Endothelial cell of umbilical vein (primary cell): ENCODE measurements around the gene TJP3. TPM values are rescaled to one million over a fixed set of nuclear protein-coding genes. Genes with fewer than 3 reads are reported as not detected.

Source experiments
- BruUV-seq: library from RNA; stranded (reverse); fragments of 400-500 nt; replicated peaks from 2 replicates; lab custom pipeline; 2021; lab: Mats Ljungman, UMichigan
- CTCF ChIA-PET: fragments of 300-600, 350-600 bp; sonication (Branson Sonifier 250); formaldehyde crosslinking; loops from one replicate; lab custom pipeline; 2021; ENCODE audit warnings: antibody characterized with exemption, inconsistent platforms; lab: Charles Lee
- POLR2A ChIA-PET: fragments of 300-600, 350-600 bp; sonication (Branson Sonifier 250); formaldehyde crosslinking; loops from one replicate; lab custom pipeline; 2021; ENCODE audit warnings: antibody characterized with exemption, inconsistent platforms; lab: Charles Lee
- DNase-seq: peaks from one replicate; pipeline ENCODE4 v3.0.0-alpha.2; 2011; ENCODE audit warnings: low read depth, low spot score
- FAIRE-seq: peaks from 2 replicates; lab custom pipeline; 2011; peaks lifted over from hg19 to GRCh38; lab: Jason Lieb, UNC
- H2AFZ ChIP-seq: 2 replicates; pipeline ENCODE4 v1.6.0; 2012; ENCODE audit warnings: low read depth, low read length, control low read depth, inconsistent platforms
- H3K27ac ChIP-seq: 2 replicates; pipeline ENCODE4 v1.5.1; 2011; ENCODE audit warnings: low read depth, mild to moderate bottlenecking, control low read depth, low read length, moderate library complexity; ENCODE audit not compliant: insufficient read depth
- H3K27me3 ChIP-seq, 2 experiments: 2 replicates each; pipeline versions ENCODE4 v1.6.0 to v1.6.1; 2011; ENCODE audit warnings: low read length in 2 of 2, mixed read lengths in 1 of 2; ENCODE audit not compliant: control insufficient read depth in 2 of 2, insufficient read depth in 2 of 2
- H3K36me3 ChIP-seq, 2 experiments: 2 replicates in 1 of 2; 3 replicates in 1 of 2; pipeline ENCODE4 v1.5.1; 2011; ENCODE audit warnings: low read length in 2 of 2, mild to moderate bottlenecking in 1 of 2, moderate library complexity in 1 of 2; ENCODE audit not compliant: control insufficient read depth in 2 of 2, insufficient read depth in 2 of 2; ENCODE audit errors: extremely low read depth in 1 of 2
- H3K4me1 ChIP-seq: 3 replicates; pipeline ENCODE4 v1.5.1; 2011; ENCODE audit warnings: mild to moderate bottlenecking, low read length; ENCODE audit not compliant: control insufficient read depth, insufficient read depth; ENCODE audit errors: extremely low read depth
- H3K4me2 ChIP-seq: 2 replicates; pipeline ENCODE4 v1.6.1; 2011; ENCODE audit warnings: low read length, control low read depth, mixed read lengths; ENCODE audit not compliant: insufficient read depth
- H3K4me3 ChIP-seq, 3 experiments: fragments of 200-600 bp in 1 of 3; sonication (generic), shearing (Covaris generic) in 1 of 3; replicated peaks in 1 of 3; 2 replicates each; pipeline ENCODE4 v1.5.1; 2011 to 2016; ENCODE audit warnings: control low read depth in 3 of 3, low read length in 3 of 3, mild to moderate bottlenecking in 2 of 3, inconsistent platforms in 1 of 3, low read depth in 1 of 3, moderate library complexity in 1 of 3; ENCODE audit not compliant: insufficient read depth in 1 of 3
- H3K79me2 ChIP-seq: 2 replicates; pipeline ENCODE4 v1.6.0; 2012; ENCODE audit warnings: low read length, inconsistent platforms; ENCODE audit not compliant: control insufficient read depth, insufficient read depth
- H3K9ac ChIP-seq: replicated peaks from 2 replicates; pipeline ENCODE3; 2011; ENCODE audit warnings: low read length, control low read depth; ENCODE audit not compliant: insufficient read depth; ENCODE audit errors: extremely low read depth
- H3K9me1 ChIP-seq: replicated peaks from 3 replicates; pipeline ENCODE4 v1.6.0; 2011; ENCODE audit warnings: mild to moderate bottlenecking, low read length; ENCODE audit not compliant: control insufficient read depth, insufficient read depth; ENCODE audit errors: extremely low read depth
- H3K9me3 ChIP-seq: replicated peaks from 2 replicates; pipeline ENCODE4 v1.5.1; 2012; ENCODE audit warnings: low read length, inconsistent platforms; ENCODE audit not compliant: control insufficient read depth, insufficient read depth
- H4K20me1 ChIP-seq: replicated peaks from 2 replicates; pipeline ENCODE3; 2011; ENCODE audit warnings: mild to moderate bottlenecking, low read length; ENCODE audit not compliant: control insufficient read depth, insufficient read depth; ENCODE audit errors: extremely low read depth
- EZH2 ChIP-seq: IDR thresholded peaks from 2 replicates; pipeline ENCODE4 v1.6.1; 2012; ENCODE audit warnings: borderline replicate concordance, low read depth, mild to moderate bottlenecking, moderate library complexity, low read length, inconsistent platforms; ENCODE audit not compliant: severe bottlenecking
- FOS ChIP-seq: IDR thresholded peaks from 2 replicates; pipeline ENCODE4 v1.6.1; 2011; ENCODE audit warnings: mild to moderate bottlenecking, low read length, moderate library complexity, borderline replicate concordance; ENCODE audit not compliant: insufficient read depth
- GATA2 ChIP-seq: IDR thresholded peaks from 2 replicates; pipeline ENCODE4 v1.7.0; 2011; ENCODE audit warnings: low read depth, mild to moderate bottlenecking, moderate library complexity, mixed read lengths, low read length; ENCODE audit not compliant: insufficient read length, insufficient read depth
- JUN ChIP-seq: IDR thresholded peaks from 2 replicates; pipeline ENCODE4 v1.6.1; 2011; ENCODE audit warnings: borderline replicate concordance, low read depth; ENCODE audit not compliant: insufficient read length, insufficient read depth
- MYC ChIP-seq: IDR thresholded peaks from one replicate; pipeline ENCODE4 v1.6.1; 2011; ENCODE audit warnings: mild to moderate bottlenecking, low read depth, low read length
- POLR2A ChIP-seq: IDR thresholded peaks from 2 replicates; pipeline ENCODE4 v1.6.1; 2012; ENCODE audit warnings: low read depth, mild to moderate bottlenecking, control low read depth, low read length
- POLR2AphosphoS5 ChIP-seq: IDR thresholded peaks from 2 replicates; pipeline ENCODE4 v1.6.1; 2012; ENCODE audit warnings: low read depth, mild to moderate bottlenecking, control low read depth, low read length, moderate library complexity; ENCODE audit not compliant: insufficient read depth
- dilution Hi-C: fragments of 300-500 bp; cut with MboI; formaldehyde crosslinking; loops from one replicate; pipeline ENCODE4 v1.15.0; 2019; ENCODE audit warnings: low sequenced_read_pairs; ENCODE audit not compliant: extremely low pct_ligation_motif_present
- intact Hi-C: fragments of 100-400 bp; cut with micrococcal nuclease; formaldehyde crosslinking; loops from one replicate; pipeline ENCODE4 v1.10.0; 2022
- polyA plus RNA-seq, 4 experiments: library from polyadenylated mRNA; depleted of rRNA in 3 of 4; stranded (reverse) in 3 of 4; unstranded in 1 of 4; fragments of >200 nt; gene quantifications; 2 replicates each; pipeline versions ENCODE4 v1.2.1 to v1.2.3, GENCODE V29; 2011 to 2012; ENCODE audit warnings: missing spikeins in 1 of 4
- total RNA-seq: library from RNA; stranded (reverse); gene quantifications from 2 replicates; pipeline ENCODE4 v1.2.3, GENCODE V29; 2021
- TF ChIP-seq, protein P1 (sequence below): IDR thresholded peaks from 2 replicates; pipeline ENCODE4 v1.6.1; 2011; ENCODE audit not compliant: insufficient read depth, insufficient read length
- TF ChIP-seq, protein P2 (sequence below), 2 donors: IDR thresholded peaks; 1 replicate in 1 of 2; 2 replicates in 1 of 2; pipeline ENCODE4 v1.5.1; 2011; ENCODE audit warnings: low read length in 2 of 2, mild to moderate bottlenecking in 2 of 2, moderate library complexity in 2 of 2, control low read depth in 1 of 2, inconsistent platforms in 1 of 2, low read depth in 1 of 2; ENCODE audit not compliant: insufficient read depth in 1 of 2; ENCODE audit errors: extremely low read depth in 1 of 2

TJP3 gene
- total and polyA plus RNA-seq, 2 donors (not counting 3 experiments of a cell fraction or from before 2014, with no cell fraction given), result 0.10 TPM; not detected in 1

DNA sequence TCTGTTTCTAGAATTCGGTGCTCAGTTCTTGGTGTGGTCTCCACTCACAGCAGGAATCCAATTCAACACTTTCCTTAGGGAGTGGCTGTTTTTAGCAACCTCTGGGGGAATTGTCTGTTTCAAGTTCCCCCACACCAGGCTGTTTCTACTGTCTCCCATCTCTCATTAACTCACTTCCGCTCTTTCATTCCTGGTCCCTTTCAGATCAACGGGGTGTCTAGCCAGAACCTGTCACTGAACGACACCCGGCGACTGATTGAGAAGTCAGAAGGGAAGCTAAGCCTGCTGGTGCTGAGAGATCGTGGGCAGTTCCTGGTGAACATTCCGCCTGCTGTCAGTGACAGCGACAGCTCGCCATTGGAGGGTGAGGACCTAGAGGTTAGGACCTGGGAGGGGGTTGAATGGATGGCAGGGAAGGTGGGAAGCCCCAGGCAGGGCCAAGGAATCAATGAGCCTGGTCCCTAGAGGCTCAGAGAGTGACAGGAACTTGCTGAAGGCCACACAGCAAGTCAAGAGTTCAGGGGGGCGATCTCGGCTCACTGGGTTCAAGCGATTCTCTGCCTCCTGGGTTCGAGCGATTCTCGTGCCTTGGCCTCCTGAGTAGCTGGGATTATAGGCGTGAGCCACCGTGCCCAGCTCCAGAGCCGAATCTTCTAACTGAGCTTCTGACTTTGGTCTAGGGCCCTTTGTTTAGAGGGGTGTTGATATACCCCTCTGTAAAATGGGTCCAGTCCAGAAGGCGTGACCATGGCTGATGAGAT lies 25.5 kb downstream of the TJP3 start:
- TF ChIP-seq FOS, result no peak
- TF ChIP-seq JUN, result no peak
- no peak for TF ChIP-seq GATA2
- TF ChIP-seq POLR2AphosphoS5, result no peak
- no peak for TF ChIP-seq POLR2A
- TF ChIP-seq, protein P1, sequence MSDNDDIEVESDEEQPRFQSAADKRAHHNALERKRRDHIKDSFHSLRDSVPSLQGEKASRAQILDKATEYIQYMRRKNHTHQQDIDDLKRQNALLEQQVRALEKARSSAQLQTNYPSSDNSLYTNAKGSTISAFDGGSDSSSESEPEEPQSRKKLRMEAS, result no peak
- no peak for TF ChIP-seq MYC
- TF ChIP-seq, protein P2, sequence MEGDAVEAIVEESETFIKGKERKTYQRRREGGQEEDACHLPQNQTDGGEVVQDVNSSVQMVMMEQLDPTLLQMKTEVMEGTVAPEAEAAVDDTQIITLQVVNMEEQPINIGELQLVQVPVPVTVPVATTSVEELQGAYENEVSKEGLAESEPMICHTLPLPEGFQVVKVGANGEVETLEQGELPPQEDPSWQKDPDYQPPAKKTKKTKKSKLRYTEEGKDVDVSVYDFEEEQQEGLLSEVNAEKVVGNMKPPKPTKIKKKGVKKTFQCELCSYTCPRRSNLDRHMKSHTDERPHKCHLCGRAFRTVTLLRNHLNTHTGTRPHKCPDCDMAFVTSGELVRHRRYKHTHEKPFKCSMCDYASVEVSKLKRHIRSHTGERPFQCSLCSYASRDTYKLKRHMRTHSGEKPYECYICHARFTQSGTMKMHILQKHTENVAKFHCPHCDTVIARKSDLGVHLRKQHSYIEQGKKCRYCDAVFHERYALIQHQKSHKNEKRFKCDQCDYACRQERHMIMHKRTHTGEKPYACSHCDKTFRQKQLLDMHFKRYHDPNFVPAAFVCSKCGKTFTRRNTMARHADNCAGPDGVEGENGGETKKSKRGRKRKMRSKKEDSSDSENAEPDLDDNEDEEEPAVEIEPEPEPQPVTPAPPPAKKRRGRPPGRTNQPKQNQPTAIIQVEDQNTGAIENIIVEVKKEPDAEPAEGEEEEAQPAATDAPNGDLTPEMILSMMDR (IDR thresholded peaks at IDR 0.05; ENCODE audit: extremely low read depth in 1 of 2, insufficient read depth in 1 of 2, low read depth in 1 of 2, low read length in 2 of 2), result no peak
- no peak for TF ChIP-seq EZH2
- no peak overlapping the region for H3K27ac ChIP-seq
- intact Hi-C loops (no loop called here), dilution Hi-C loops (no loop called here)
- no peak overlapping the region for H3K4me3 ChIP-seq
- H3K9me3 ChIP-seq, result no peaks in the 10 kb centered on the region
- H3K36me3 ChIP-seq, result no peaks in the 10 kb centered on the region
- FAIRE-seq (no peak), DNase-seq (no peak)
- no peak overlapping the region for H3K4me2 ChIP-seq
- ChIA-PET CTCF (no interaction called here), POLR2A (no interaction called here)
- H3K79me2 ChIP-seq, result no peaks in the 10 kb centered on the region
- no peak overlapping the region for H3K9ac ChIP-seq
- no TSS peak for BruUV-seq
- no peaks in the 10 kb centered on the region for H3K4me1 ChIP-seq
- no peak overlapping the region for H2AFZ ChIP-seq
- H4K20me1 ChIP-seq, result no peaks in the 10 kb centered on the region
- H3K9me1 ChIP-seq, result no peaks in the 10 kb centered on the region
- H3K27me3 ChIP-seq, result no peaks in the 10 kb centered on the region
